Kidney (tissue), 14 donors: Measurements from ENCODE around the gene KMT2E. TPM values are rescaled to one million over a fixed set of nuclear protein-coding genes. Genes with fewer than 3 reads are reported as not detected.
"Not testable (repeated sequence)": the region's sequence is repeated elsewhere in the genome, so short reads cannot be mapped to it uniquely, and the experiment has no call there.

Source experiments
- DNase-seq, 5 donors: peaks; one replicate each; pipeline ENCODE4 v3.0.0-alpha.2; 2013 to 2020
- FAIRE-seq: peaks from 2 replicates; lab custom pipeline; 2012; peaks lifted over from hg19 to GRCh38; lab: Jason Lieb, UNC
- H3K27ac ChIP-seq, 2 donors: one replicate each; pipeline ENCODE4 v1.7.0; 2013; ENCODE audit warnings: low read depth in 2 of 2, low read length in 2 of 2, inconsistent platforms in 1 of 2
- H3K27me3 ChIP-seq: one replicate; pipeline ENCODE4 v1.7.1; 2013; ENCODE audit warnings: low read length, inconsistent platforms; ENCODE audit not compliant: control insufficient read depth, insufficient read depth
- H3K36me3 ChIP-seq, 3 donors: one replicate each; pipeline versions ENCODE4 v1.7.0 to v1.7.1; 2013; ENCODE audit warnings: low read length in 3 of 3, control low read depth in 1 of 3, inconsistent platforms in 1 of 3; ENCODE audit not compliant: insufficient read depth in 3 of 3, control insufficient read depth in 2 of 3
- H3K4me1 ChIP-seq, 3 donors: one replicate each; pipeline versions ENCODE4 v1.7.0 to v1.7.1; 2013; ENCODE audit warnings: low read length in 3 of 3, inconsistent platforms in 1 of 3, low read depth in 1 of 3; ENCODE audit not compliant: control insufficient read depth in 2 of 3, insufficient read depth in 2 of 3
- H3K4me3 ChIP-seq, 3 donors: one replicate each; pipeline versions ENCODE4 v1.7.0 to v1.8.1; 2013; ENCODE audit warnings: low read length in 3 of 3, control low read depth in 1 of 3, inconsistent platforms in 1 of 3
- H3K9ac ChIP-seq, 3 donors: one replicate each; pipeline versions ENCODE4 v1.7.0 to v1.7.1; 2013; ENCODE audit warnings: low read length in 3 of 3, control low read depth in 1 of 3, inconsistent platforms in 1 of 3
- H3K9me3 ChIP-seq, 3 donors: one replicate each; pipeline versions ENCODE4 v1.7.0 to v1.7.1; 2013; ENCODE audit warnings: low read length in 3 of 3, control low read depth in 1 of 3, inconsistent platforms in 1 of 3; ENCODE audit not compliant: control insufficient read depth in 2 of 3, insufficient read depth in 1 of 3
- CTCF ChIP-seq: IDR thresholded peaks from 3 replicates; pipeline ENCODE4 v1.5.1; 2012; ENCODE audit warnings: mild to moderate bottlenecking, moderate library complexity, borderline replicate concordance; ENCODE audit not compliant: insufficient read depth; ENCODE audit errors: extremely low read depth
- intact Hi-C: fragments of 100-400 bp; cut with DNase I; formaldehyde crosslinking; loops from one replicate; pipeline ENCODE4 v1.11.1; 2022
- polyA plus RNA-seq: library from polyadenylated mRNA; stranded (reverse); fragments of 350-450 nt; fragmentation: Illumina TruSeq; extraction: RNeasy Lipid Tissue Mini Kit (QIAGEN cat#74804); gene quantifications from one replicate; pipeline ENCODE4 v1.2.3, GENCODE V29; 2014; ENCODE audit warnings: low read depth, low replicate concordance; ENCODE audit not compliant: insufficient read depth
- total RNA-seq: library from RNA; stranded (reverse); fragmentation: NEBNext Ultra II Directional; extraction: Animal tissue kit (Norgen Biotek cat#: 25700); gene quantifications from one replicate; pipeline ENCODE4 v1.2.1, GENCODE V29; 2021
- donor health status: control.
- donor health status: control.
- donor health status: control.
- donor health status: control.
- donor health status: control.
- donor health status: DM: yes; HTN: yes; CAD: no.
- donor health status: Normal renal cell carcinoma (clear cell type).

Gene KMT2E
- total and polyA plus RNA-seq, 2 donors from 2014 or later: 7.2 to 106 TPM

GRCh38 chr7:104973227-104973626 is 40.8 kb upstream of the KMT2E start:
- H3K36me3 ChIP-seq: no peaks in the 10 kb centered on the region
- no peak for FAIRE-seq
- H3K9me3 ChIP-seq: no peaks in the 10 kb centered on the region
- intact Hi-C loops: no loop called here
- peak overlapping the region; percentile 36 to 72 for H3K27ac ChIP-seq
- DNase-seq: no peak
- no peak overlapping the region for H3K4me3 ChIP-seq
- H3K4me1 ChIP-seq: peaks cover 6 to 28% (median 20%) of the 10 kb centered on the region in 3 donors
- TF ChIP-seq CTCF: no peak
- H3K9ac ChIP-seq: no peak overlapping the region
- no peaks in the 10 kb centered on the region for H3K27me3 ChIP-seq

- Histone ChIP-seq H3K4me3 (no peak overlapping the region), H3K9ac (no peak overlapping the region), H3K27ac (peak overlapping the region; percentile 48 to 88), H3K9me3 (no peaks in the 10 kb centered on the region), H3K27me3 (no peaks in the 10 kb centered on the region), H3K4me1 (peaks cover 10 to 33% (median 21%) of the 10 kb centered on the region in 3 donors), H3K36me3 (no peaks in the 10 kb centered on the region)
- FAIRE-seq (no peak), DNase-seq (peak in 1 of 5 donors; percentile 75)
- TF ChIP-seq CTCF: no peak
- intact Hi-C loops: no loop called here
Measured at GRCh38 chr7:104973909-104974415, 40.0 kb upstream of the KMT2E start.

- intact Hi-C loops, H3K9ac ChIP-seq: not testable (repeated sequence)
Measured at GRCh38 chr7:104975553-104975952, 38.5 kb upstream of the KMT2E start.

GRCh38 chr7:104976966-104977636 is 36.9 kb upstream of the KMT2E start:
- Histone ChIP-seq H3K27me3 (no peaks in the 10 kb centered on the region), H3K36me3 (no peaks in the 10 kb centered on the region), H3K4me1 (peaks cover 13 to 42% (median 21%) of the 10 kb centered on the region in 3 donors), H3K4me3 (no peak overlapping the region), H3K9me3 (no peaks in the 10 kb centered on the region), H3K9ac (no peak overlapping the region), H3K27ac (peak overlapping the region; percentile 17 to 73)
- TF ChIP-seq CTCF: no peak
- intact Hi-C loops: no loop called here
- no peak for DNase-seq
- FAIRE-seq: no peak

More at GRCh38 chr7:104975553-104975952, 38.5 kb upstream of the KMT2E start:
- not testable (repeated sequence) for H3K9me3 ChIP-seq, FAIRE-seq, H3K36me3 ChIP-seq, DNase-seq, H3K4me3 ChIP-seq, H3K27me3 ChIP-seq, H3K27ac ChIP-seq
- peaks cover 10 to 34% (median 24%) of the 10 kb centered on the region in 3 donors for H3K4me1 ChIP-seq
